Osteocyte (in vitro differentiated cells): ENCODE data around the gene POU3F4. TPM values are rescaled to one million over a fixed set of nuclear protein-coding genes. Genes with fewer than 3 reads are reported as not detected.

Experiments
- DNase-seq: peaks from one replicate; pipeline ENCODE4 v3.0.0; 2021; ENCODE audit warnings: mixed read lengths; ENCODE audit not compliant: unreplicated experiment; ENCODE audit errors: extremely low spot score
- H3K27ac Mint-ChIP-seq: one replicate; pipeline ENCODE4 v1.8.0; 2021; ENCODE audit warnings: mild to moderate bottlenecking, mixed read lengths; ENCODE audit not compliant: unreplicated experiment
- H3K27me3 Mint-ChIP-seq: one replicate; pipeline ENCODE4 v1.8.0; 2021; ENCODE audit warnings: mixed read lengths; ENCODE audit not compliant: unreplicated experiment
- H3K36me3 Mint-ChIP-seq: one replicate; pipeline ENCODE4 v1.8.0; 2021; ENCODE audit warnings: mixed read lengths; ENCODE audit not compliant: unreplicated experiment
- H3K4me1 Mint-ChIP-seq: one replicate; pipeline ENCODE4 v1.8.0; 2021; ENCODE audit warnings: mixed read lengths; ENCODE audit not compliant: unreplicated experiment
- H3K4me3 Mint-ChIP-seq: one replicate; pipeline ENCODE4 v1.8.0; 2021; ENCODE audit warnings: mild to moderate bottlenecking, moderate library complexity, mixed read lengths; ENCODE audit not compliant: unreplicated experiment
- H3K9me3 Mint-ChIP-seq: one replicate; pipeline ENCODE4 v1.8.0; 2021; ENCODE audit warnings: mixed read lengths; ENCODE audit not compliant: unreplicated experiment
- CTCF ChIP-seq: fragments of 200-600 bp; sonication (generic); IDR thresholded peaks from 2 replicates; pipeline ENCODE4 v1.5.0; 2021; ENCODE audit warnings: antibody characterized with exemption, mild to moderate bottlenecking, moderate library complexity
- total RNA-seq: library from RNA; stranded (reverse); gene quantifications from 2 replicates; pipeline ENCODE4 v1.2.1, GENCODE V29; 2021

POU3F4 gene
- total RNA-seq, 1 donor from 2014 or later: not detected

DNA sequence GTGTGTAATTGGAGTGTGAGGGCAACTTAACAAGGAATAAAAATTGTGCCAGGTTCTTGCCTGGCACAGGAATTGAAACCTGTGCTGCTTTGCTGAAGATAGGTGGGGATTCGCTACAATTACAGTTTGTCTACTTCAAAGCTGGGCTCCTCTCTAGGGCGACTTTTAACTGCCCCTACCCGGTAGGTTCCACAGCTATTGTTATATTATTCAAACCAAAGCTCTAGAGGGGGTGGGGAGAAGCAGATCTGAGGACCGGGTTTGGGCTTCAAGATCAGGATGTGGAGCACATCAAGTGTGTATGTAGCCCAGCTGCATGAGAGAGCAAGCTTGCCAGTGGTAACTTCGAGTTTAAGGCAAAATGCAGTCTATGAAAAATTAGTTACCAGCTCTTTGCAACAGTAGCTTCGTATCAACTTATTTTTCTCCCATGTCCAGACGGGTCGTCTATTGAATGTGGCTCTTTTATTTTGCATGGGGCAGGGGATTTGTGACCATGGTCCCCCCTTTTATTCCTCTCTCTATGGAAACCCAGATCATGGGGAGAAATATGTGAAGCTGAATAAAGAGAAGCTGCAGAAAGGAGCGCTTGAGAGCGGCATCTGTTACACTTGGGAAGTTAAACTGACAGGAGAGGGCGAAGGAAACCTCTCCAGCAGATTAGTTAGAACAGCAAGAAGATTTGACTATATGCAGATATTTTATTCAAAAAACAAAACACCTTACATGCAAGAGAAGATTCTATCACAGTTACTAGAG is 3.2 kb upstream of the POU3F4 start:
- H3K4me3 Mint-ChIP-seq: no peak overlapping the region
- no peak overlapping the region for H3K27ac Mint-ChIP-seq
- peaks cover 2% of the 10 kb centered on the region for H3K4me1 Mint-ChIP-seq
- H3K27me3 Mint-ChIP-seq: peaks cover 22% of the 10 kb centered on the region
- TF ChIP-seq CTCF: no peak
- H3K36me3 Mint-ChIP-seq: no peaks in the 10 kb centered on the region
- no peak for DNase-seq
- peaks cover 5% of the 10 kb centered on the region for H3K9me3 Mint-ChIP-seq

DNA sequence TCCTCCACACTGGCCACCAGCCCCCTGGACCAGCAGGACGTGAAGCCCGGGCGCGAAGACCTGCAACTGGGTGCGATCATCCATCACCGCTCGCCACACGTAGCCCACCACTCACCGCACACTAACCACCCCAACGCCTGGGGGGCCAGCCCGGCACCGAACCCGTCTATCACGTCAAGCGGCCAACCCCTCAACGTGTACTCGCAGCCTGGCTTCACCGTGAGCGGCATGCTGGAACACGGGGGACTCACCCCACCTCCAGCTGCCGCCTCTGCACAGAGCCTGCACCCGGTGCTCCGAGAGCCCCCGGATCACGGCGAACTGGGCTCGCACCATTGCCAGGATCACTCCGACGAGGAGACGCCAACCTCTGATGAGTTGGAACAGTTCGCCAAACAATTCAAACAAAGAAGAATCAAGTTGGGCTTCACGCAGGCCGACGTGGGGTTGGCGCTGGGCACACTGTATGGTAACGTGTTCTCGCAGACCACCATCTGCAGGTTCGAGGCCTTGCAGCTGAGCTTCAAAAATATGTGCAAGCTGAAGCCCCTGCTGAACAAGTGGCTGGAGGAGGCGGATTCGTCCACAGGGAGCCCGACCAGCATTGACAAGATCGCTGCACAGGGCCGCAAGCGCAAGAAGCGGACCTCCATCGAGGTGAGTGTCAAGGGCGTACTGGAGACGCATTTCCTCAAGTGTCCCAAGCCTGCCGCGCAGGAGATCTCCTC is 600 bp downstream of the POU3F4 start:
- Mint-ChIP-seq H3K9me3 (peaks cover 12% of the 10 kb centered on the region), H3K4me1 (peaks cover 2% of the 10 kb centered on the region), H3K27me3 (peaks cover 38% of the 10 kb centered on the region), H3K27ac (no peak overlapping the region), H3K36me3 (no peaks in the 10 kb centered on the region), H3K4me3 (no peak overlapping the region)
- TF ChIP-seq CTCF: no peak
- no peak for DNase-seq

DNA sequence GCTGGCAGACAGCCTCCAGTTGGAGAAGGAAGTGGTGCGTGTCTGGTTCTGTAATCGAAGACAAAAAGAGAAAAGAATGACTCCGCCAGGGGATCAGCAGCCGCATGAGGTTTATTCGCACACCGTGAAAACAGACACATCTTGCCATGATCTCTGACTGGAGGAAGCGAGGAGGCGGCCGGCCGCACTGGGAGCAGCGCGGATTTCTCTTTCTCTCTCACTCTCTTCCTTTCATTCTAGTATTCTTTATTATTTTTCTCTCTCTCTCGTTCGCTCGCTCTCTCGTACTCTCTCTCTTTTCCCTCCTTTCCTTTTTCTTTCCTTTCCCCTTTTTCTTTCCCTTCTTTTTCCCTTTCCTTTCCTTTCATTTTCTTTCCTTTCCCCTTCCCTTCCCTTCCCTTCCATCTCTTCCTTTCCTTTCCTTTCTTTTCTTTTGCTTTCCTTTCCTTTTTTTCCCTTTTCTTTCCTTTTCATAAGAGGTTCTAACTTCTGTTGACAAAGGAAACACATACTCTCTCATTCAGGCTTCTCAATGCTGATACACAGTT is 1.2 kb downstream of the POU3F4 start:
- TF ChIP-seq CTCF: no peak
- Mint-ChIP-seq H3K27ac (no peak overlapping the region), H3K4me1 (peaks cover 2% of the 10 kb centered on the region), H3K36me3 (no peaks in the 10 kb centered on the region), H3K27me3 (peaks cover 38% of the 10 kb centered on the region), H3K4me3 (no peak overlapping the region), H3K9me3 (peaks cover 12% of the 10 kb centered on the region)
- DNase-seq: no peak

- DNase-seq: no peak
- peaks cover 12% of the 10 kb centered on the region for H3K9me3 Mint-ChIP-seq
- peaks cover 2% of the 10 kb centered on the region for H3K4me1 Mint-ChIP-seq
- H3K4me3 Mint-ChIP-seq: no peak overlapping the region
- no peak for TF ChIP-seq CTCF
- H3K27ac Mint-ChIP-seq: no peak overlapping the region
- no peaks in the 10 kb centered on the region for H3K36me3 Mint-ChIP-seq
- peaks cover 38% of the 10 kb centered on the region for H3K27me3 Mint-ChIP-seq
Measured at GRCh38 chrX:83510510-83511062, 2.5 kb downstream of the POU3F4 start.

GRCh38 chrX:83511208-83511607 is 3.1 kb downstream of the POU3F4 start:
- Mint-ChIP-seq H3K9me3 (peaks cover 12% of the 10 kb centered on the region), H3K27ac (no peak overlapping the region), H3K27me3 (peaks cover 38% of the 10 kb centered on the region), H3K4me3 (no peak overlapping the region), H3K36me3 (no peaks in the 10 kb centered on the region), H3K4me1 (peaks cover 2% of the 10 kb centered on the region)
- no peak for DNase-seq
- TF ChIP-seq CTCF: no peak
